ENCODE measurements around the gene ATP4A.
"Not testable (repeated sequence)": the region's sequence is repeated elsewhere in the genome, so short reads cannot be mapped to it uniquely, and the experiment has no call there.

ATP4A gene

GRCh38 chr19:35563207-35563829 is at the start of gene ATP4A:
Gene ATP4A (minus strand): TSS chr19:35563658. CDS start chr19:35563629, 29 bp downstream.
- no peak for DNase-seq (ENCODE audit: low read depth in 2 of 2)

- peak; percentile 67 to 75 for DNase-seq (ENCODE audit: low read depth in 2 of 2)
Measured at GRCh38 chr19:35612559-35613321, 49.3 kb upstream of the ATP4A start, which contains the start of gene HAUS5. Gene HAUS5 (plus strand): TSS chr19:35612735. CDS start chr19:35612795, 60 bp downstream.

DNA sequence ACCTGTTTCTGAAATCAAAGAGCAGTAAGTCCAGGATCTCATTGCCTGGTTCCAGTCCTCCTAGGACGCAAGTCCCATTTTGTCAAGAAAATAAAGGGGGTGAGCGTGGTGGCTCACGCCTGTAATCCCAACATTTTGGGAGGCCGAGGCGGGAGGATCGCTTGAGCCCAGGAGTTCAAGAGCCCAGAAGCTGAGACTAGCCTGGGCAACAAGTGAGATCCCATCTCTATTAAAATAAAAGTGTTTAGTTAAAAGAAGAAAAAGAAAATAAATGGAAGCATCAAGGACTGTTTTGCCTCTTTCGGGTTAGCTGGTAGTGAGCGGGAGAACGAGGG is 48.7 kb upstream of the ATP4A start:
- no peak for DNase-seq (ENCODE audit: low read depth in 2 of 2)

- DNase-seq (ENCODE audit: low read depth in 2 of 2): no peak
Measured at GRCh38 chr19:35609851-35610353, 46.4 kb upstream of the ATP4A start.

GRCh38 chr19:35608251-35608650 is 44.8 kb upstream of the ATP4A start:
- no peak for DNase-seq (ENCODE audit: low read depth in 2 of 2)

GRCh38 chr19:35607661-35608060 is 44.2 kb upstream of the ATP4A start:
- no peak for DNase-seq (ENCODE audit: low read depth in 2 of 2)

- not testable (repeated sequence) for DNase-seq (ENCODE audit: low read depth in 2 of 2)
Measured at GRCh38 chr19:35607170-35607569, 43.7 kb upstream of the ATP4A start.

- not testable (repeated sequence) for DNase-seq (ENCODE audit: low read depth in 2 of 2)
Measured at GRCh38 chr19:35604436-35604835, 41.0 kb upstream of the ATP4A start.

DNA sequence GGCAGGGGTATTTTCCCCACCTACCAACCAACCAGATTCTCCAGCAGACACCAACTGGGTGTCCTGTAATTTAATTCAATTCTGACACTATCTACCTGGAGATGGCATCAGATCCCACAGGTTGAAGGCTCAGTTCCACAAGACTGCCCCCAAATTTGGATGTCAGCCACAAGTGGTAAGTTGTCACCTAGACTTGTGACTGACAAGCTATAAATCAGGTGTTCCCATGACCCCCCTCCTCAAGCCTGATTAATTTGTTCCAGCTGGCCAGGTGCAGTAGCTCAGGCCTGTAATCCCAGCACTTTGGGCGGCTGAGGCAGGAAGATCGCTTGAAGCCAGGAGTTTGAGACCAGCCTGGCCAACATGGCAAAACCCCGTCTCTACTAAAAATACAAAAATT is 38.5 kb upstream of the ATP4A start:
- no peak for DNase-seq (ENCODE audit: low read depth in 2 of 2)

GRCh38 chr19:35596366-35596999 is 33.0 kb upstream of the ATP4A start:
- DNase-seq (ENCODE audit: low read depth in 2 of 2): no peak

- no peak for DNase-seq (ENCODE audit: low read depth in 2 of 2)
Measured at GRCh38 chr19:35595928-35596327, 32.5 kb upstream of the ATP4A start.

DNA sequence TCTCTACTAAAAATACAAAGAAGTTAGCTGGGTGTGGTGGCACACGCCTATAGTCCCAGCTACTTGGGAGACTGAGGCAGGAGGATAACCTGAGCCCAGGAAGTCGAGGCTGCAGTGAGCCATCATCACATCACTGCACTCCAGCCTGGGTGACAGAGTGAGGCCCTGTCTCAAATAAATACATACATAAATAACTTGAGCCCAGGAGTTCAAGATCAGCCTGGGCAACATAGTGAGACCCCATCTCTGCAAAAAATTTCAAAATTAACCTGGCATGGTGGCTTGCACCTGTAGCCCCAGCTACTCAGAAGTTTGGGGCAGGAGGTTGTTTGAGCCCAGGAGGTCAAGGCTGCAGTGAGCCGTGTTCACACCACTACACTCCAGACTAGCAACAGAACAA is 31.6 kb upstream of the ATP4A start:
- not testable (repeated sequence) for DNase-seq (ENCODE audit: low read depth in 2 of 2)

- no peak for DNase-seq (ENCODE audit: low read depth in 2 of 2)
Measured at GRCh38 chr19:35592226-35592625, 28.8 kb upstream of the ATP4A start.

DNA sequence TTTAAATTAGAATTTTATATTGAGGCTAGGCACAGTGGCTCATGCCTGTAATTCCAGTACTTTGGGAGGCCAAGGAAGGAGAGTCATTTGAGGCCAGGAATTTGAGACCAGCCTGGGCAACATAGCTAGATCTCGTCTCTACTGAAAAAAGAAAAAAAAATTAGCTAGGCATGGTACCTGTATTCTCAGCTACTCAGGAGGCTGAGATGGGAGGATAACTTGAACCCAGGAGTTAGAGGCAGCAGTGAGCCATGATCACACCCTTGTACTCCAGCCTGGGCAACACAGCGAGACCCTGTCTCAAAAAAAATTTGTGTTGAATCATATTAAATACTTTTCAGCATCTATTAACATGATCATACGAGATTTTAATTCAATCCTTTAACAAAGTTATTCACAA is 27.4 kb upstream of the ATP4A start:
- DNase-seq (ENCODE audit: low read depth in 2 of 2): no peak

DNA sequence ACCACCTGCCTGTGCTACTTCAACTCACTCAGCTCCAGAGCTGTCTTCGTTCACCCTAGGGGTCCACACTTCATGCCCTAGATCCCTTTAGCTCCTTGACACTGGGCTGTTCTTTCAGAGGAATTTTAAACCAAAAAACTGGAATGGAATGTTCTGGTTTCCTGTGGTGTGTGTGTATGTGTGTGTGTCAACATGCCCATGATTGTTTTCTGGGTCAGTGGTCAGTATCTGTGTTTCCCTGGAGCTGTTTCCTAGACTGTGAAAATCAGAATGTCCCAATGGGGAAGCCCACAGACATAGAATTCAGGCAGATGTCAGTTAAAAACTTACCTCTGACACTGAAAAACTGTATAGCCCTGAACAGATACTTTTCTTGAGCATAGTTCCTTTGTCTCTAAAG is 23.9 kb upstream of the ATP4A start:
- DNase-seq (ENCODE audit: low read depth in 2 of 2): no peak

DNA sequence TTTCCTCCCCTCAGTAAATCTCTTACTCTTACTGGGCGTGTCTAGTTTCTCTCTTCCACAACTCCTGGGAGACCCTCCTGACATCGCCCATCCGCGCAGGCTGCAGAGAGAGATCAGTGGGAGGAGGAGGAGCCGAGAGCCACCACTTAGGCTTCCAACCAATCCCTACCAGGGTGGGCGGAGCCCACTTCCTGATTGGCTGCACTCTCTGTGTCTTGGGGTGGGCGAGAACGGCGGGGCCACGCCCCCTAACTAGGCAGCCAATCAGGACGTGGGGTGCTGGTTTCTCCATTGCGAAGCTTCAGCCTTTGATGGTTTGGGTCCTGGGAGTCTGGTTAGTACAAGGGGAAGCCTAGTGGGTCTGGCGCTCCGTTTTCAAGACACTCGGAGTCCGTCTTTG is 22.4 kb upstream of the ATP4A start, which contains the start of gene PMIS2:
Gene PMIS2 (plus strand): TSS at position 326 of the 400 bp plus-strand sequence. CDS start 87 bp downstream, outside the sequence.
- no peak for DNase-seq (ENCODE audit: low read depth in 2 of 2)

- no peak for DNase-seq (ENCODE audit: low read depth in 2 of 2)
Measured at GRCh38 chr19:35582760-35583159, 19.3 kb upstream of the ATP4A start.

GRCh38 chr19:35578707-35579106 is 15.2 kb upstream of the ATP4A start:
- DNase-seq (ENCODE audit: low read depth in 2 of 2): no peak

DNA sequence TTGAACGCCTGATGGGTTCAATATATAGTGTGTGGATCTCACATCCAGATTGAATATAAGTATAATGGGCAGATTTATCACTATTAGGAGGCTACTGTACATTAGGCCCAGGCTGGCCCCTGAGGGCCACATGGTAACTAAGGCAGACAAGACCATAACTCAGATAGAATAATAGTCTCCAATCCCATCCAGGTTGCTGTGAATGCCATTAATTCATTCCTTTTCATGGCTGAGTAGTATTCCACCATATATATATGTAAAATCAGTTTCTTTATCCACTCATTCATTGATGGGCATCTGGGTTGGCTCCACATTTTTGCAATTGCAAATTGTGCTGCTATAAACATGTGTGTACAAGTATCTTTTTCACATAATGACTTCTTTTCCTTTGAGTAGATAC is 14.5 kb upstream of the ATP4A start:
- no peak for DNase-seq (ENCODE audit: low read depth in 2 of 2)

GRCh38 chr19:35571406-35571965 is 8.0 kb upstream of the ATP4A start:
- DNase-seq (ENCODE audit: low read depth in 2 of 2): no peak

DNA sequence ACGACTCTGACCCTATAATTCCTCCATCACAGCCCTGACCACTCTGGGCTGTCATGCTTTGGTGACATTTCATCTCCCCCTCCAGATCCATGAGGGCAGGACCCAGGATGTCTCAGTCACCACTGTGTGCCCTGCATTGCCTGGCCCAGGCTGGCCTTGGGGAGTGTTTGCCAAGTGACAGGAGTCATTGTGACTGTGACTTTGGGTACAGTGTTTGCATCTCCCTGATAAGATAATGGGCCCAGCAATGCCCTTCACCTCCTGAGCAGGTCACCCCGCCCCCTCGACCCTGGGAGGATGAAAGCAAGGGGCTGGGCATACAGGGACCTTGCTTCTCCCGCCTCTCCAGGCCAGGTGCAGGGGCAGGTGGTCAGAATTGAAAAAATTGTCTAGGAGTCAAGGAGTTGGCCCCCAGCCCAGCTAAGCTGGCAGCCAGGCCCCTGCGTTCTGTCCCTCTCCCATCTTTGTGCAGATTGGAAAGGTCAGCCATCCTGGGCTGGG is 5.9 kb upstream of the ATP4A start:
- DNase-seq (ENCODE audit: low read depth in 2 of 2): no peak

DNA sequence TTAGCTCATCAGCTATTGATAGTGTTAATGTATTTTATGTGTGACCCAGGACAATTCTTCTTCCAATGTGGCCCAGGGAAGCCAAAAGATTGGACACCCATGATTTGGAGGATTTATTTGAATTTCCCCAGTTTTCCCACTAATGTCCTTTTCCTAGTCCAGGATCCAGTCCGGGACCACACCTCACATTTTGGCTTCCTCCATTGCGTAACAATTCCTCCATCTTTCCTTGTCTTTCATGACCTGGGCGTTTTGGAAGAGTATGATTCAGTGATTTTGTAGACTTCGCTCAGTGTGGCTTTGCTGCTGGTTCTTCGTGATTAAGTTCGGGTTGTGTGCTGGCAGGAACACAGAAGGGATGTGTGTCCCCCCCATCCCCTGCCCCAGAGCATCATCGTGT is 3.3 kb upstream of the ATP4A start:
- no peak for DNase-seq (ENCODE audit: low read depth in 2 of 2)

Data from fibroblast of skin of left biceps (primary cell).